ENCODE data around the gene SLC35F1. TPM values are rescaled to one million over a fixed set of nuclear protein-coding genes. Genes with fewer than 3 reads are reported as not detected.

SLC35F1 gene
- polyA plus RNA-seq, 1 donor (not counting 4 experiments of a cell fraction or from before 2014, with no cell fraction given) = not detected

DNA sequence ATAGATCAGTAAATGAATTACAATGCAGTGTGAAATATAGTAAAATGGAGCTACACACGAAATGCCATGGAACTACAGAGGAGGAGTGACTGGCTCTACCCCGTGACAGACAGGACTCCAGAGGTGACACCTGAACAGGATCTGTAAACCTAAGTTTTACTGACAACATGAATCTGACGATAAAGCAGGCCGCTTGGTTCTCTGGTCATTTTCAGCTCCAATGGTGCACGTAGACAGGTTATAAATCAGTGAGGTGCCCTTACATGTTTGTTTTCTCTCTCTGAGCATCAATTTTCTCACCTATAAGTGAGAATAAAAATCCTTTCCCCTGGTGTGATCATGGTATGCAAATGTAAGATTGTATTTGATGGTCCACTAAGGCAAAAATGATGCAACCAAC, 339.3 kb downstream of the SLC35F1 start:
- H3K36me3 ChIP-seq (ENCODE audit: control insufficient read depth in 2 of 2, extremely low read depth in 1 of 2, insufficient read depth in 2 of 2, low read length in 2 of 2) = no peaks in the 10 kb centered on the region
- no peaks in the 10 kb centered on the region for H3K79me2 ChIP-seq (ENCODE audit: control insufficient read depth, insufficient read depth, low read length)
- H4K20me1 ChIP-seq (ENCODE audit: control insufficient read depth, extremely low read depth, insufficient read depth, low read length) = no peaks in the 10 kb centered on the region
- dilution Hi-C loops (cut with MboI; ENCODE audit: extremely low pct_ligation_motif_present, low sequenced_read_pairs) = no loop called here
- TF ChIP-seq, protein P1, sequence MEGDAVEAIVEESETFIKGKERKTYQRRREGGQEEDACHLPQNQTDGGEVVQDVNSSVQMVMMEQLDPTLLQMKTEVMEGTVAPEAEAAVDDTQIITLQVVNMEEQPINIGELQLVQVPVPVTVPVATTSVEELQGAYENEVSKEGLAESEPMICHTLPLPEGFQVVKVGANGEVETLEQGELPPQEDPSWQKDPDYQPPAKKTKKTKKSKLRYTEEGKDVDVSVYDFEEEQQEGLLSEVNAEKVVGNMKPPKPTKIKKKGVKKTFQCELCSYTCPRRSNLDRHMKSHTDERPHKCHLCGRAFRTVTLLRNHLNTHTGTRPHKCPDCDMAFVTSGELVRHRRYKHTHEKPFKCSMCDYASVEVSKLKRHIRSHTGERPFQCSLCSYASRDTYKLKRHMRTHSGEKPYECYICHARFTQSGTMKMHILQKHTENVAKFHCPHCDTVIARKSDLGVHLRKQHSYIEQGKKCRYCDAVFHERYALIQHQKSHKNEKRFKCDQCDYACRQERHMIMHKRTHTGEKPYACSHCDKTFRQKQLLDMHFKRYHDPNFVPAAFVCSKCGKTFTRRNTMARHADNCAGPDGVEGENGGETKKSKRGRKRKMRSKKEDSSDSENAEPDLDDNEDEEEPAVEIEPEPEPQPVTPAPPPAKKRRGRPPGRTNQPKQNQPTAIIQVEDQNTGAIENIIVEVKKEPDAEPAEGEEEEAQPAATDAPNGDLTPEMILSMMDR (optimal IDR thresholded peaks at IDR 0.05 in 1 of 3, IDR thresholded peaks at IDR 0.05 in 1 of 3, conservative IDR thresholded peaks at IDR 0.05 in 1 of 3; ENCODE audit: extremely low read depth in 1 of 3, insufficient read depth in 2 of 3, low read length in 3 of 3) = no peak
- TF ChIP-seq EZH2 (IDR thresholded peaks at IDR 0.05; ENCODE audit: low read length) = no peak
- H2AFZ ChIP-seq (ENCODE audit: control insufficient read depth, low read length) = no peak overlapping the region
- H3K27ac ChIP-seq (ENCODE audit: control insufficient read depth, insufficient read depth, low read length) = no peak overlapping the region
- DNase-seq (ENCODE audit: low read depth, low spot score) = no peak
- H3K4me1 ChIP-seq (ENCODE audit: control insufficient read depth, extremely low read depth, insufficient read depth, low read length) = no peaks in the 10 kb centered on the region
- no peak for FAIRE-seq
- H3K9me1 ChIP-seq (ENCODE audit: control insufficient read depth, extremely low read depth, insufficient read depth, low read length) = no peaks in the 10 kb centered on the region
- H3K4me2 ChIP-seq (ENCODE audit: control insufficient read depth, extremely low read depth, insufficient read depth, low read depth, low read length) = no peak overlapping the region
- H3K27me3 ChIP-seq (ENCODE audit: control insufficient read depth, extremely low read depth, insufficient read depth, low read length) = no peaks in the 10 kb centered on the region
- no peak overlapping the region for H3K9ac ChIP-seq (ENCODE audit: control insufficient read depth, extremely low read depth, insufficient read depth, low read length)
- no peak overlapping the region for H3K4me3 ChIP-seq (ENCODE audit: control insufficient read depth in 2 of 3, extremely low read depth in 1 of 3, insufficient read depth in 2 of 3, low read depth in 1 of 3, low read length in 3 of 3)
- H3K9me3 ChIP-seq (ENCODE audit: control insufficient read depth, low read depth, low read length) = no peaks in the 10 kb centered on the region

- H3K9me1 ChIP-seq (ENCODE audit: control insufficient read depth, extremely low read depth, insufficient read depth, low read length) = no peaks in the 10 kb centered on the region
- no peaks in the 10 kb centered on the region for H3K27me3 ChIP-seq (ENCODE audit: control insufficient read depth, extremely low read depth, insufficient read depth, low read length)
- H2AFZ ChIP-seq (ENCODE audit: control insufficient read depth, low read length) = no peak overlapping the region
- no peaks in the 10 kb centered on the region for H3K79me2 ChIP-seq (ENCODE audit: control insufficient read depth, insufficient read depth, low read length)
- FAIRE-seq = no peak
- H3K36me3 ChIP-seq (ENCODE audit: control insufficient read depth in 2 of 2, extremely low read depth in 1 of 2, insufficient read depth in 2 of 2, low read length in 2 of 2) = no peaks in the 10 kb centered on the region
- no peak for TF ChIP-seq EZH2 (IDR thresholded peaks at IDR 0.05; ENCODE audit: low read length)
- TF ChIP-seq, protein P1 (optimal IDR thresholded peaks at IDR 0.05 in 1 of 3, IDR thresholded peaks at IDR 0.05 in 1 of 3, conservative IDR thresholded peaks at IDR 0.05 in 1 of 3; ENCODE audit: extremely low read depth in 1 of 3, insufficient read depth in 2 of 3, low read length in 3 of 3) = no peak
- H3K4me2 ChIP-seq (ENCODE audit: control insufficient read depth, extremely low read depth, insufficient read depth, low read depth, low read length) = no peak overlapping the region
- no peak overlapping the region for H3K9ac ChIP-seq (ENCODE audit: control insufficient read depth, extremely low read depth, insufficient read depth, low read length)
- no peaks in the 10 kb centered on the region for H4K20me1 ChIP-seq (ENCODE audit: control insufficient read depth, extremely low read depth, insufficient read depth, low read length)
- H3K27ac ChIP-seq (ENCODE audit: control insufficient read depth, insufficient read depth, low read length) = no peak overlapping the region
- no peak overlapping the region for H3K4me3 ChIP-seq (ENCODE audit: control insufficient read depth in 2 of 3, extremely low read depth in 1 of 3, insufficient read depth in 2 of 3, low read depth in 1 of 3, low read length in 3 of 3)
- no peaks in the 10 kb centered on the region for H3K4me1 ChIP-seq (ENCODE audit: control insufficient read depth, extremely low read depth, insufficient read depth, low read length)
- dilution Hi-C loops (cut with MboI; ENCODE audit: extremely low pct_ligation_motif_present, low sequenced_read_pairs) = no loop called here
- H3K9me3 ChIP-seq (ENCODE audit: control insufficient read depth, low read depth, low read length) = no peaks in the 10 kb centered on the region
- DNase-seq (ENCODE audit: low read depth, low spot score) = no peak
These were observed 341.1 kb downstream of the SLC35F1 start for GRCh38 chr6:118248171-118248570.
